A549 (cell line): Measurements from ENCODE around the gene TMOD1.

Experiments used
- ESRRA ChIP-seq: fragments of 150-350 bp; IDR thresholded peaks from 2 replicates; pipeline ENCODE4 v1.6.1; 2014; ENCODE audit warnings: mild to moderate bottlenecking, low read length, borderline replicate concordance
- MAZ ChIP-seq: fragments of 150-350 bp; IDR thresholded peaks from 2 replicates; pipeline ENCODE4 v1.6.1; 2014; ENCODE audit warnings: antibody characterized with exemption, low read depth, low read length, borderline replicate concordance
- POLR2A ChIP-seq: IDR thresholded peaks from 2 replicates; pipeline ENCODE4 v1.6.1; 2012; ENCODE audit warnings: mild to moderate bottlenecking, low read length
- RNF2 ChIP-seq: fragments of 200-600 bp; sonication (generic); IDR thresholded peaks from 2 replicates; pipeline ENCODE4 v1.6.1; 2016; ENCODE audit warnings: low read depth, mild to moderate bottlenecking, antibody characterized with exemption, moderate library complexity, borderline replicate concordance
- TF ChIP-seq, protein P1 (sequence below): IDR thresholded peaks from 2 replicates; pipeline ENCODE4 v1.6.1; 2012
- TF ChIP-seq, protein P2 (sequence below): fragments of >200 bp; sonication (Bioruptor Twin); formaldehyde crosslinking; IDR thresholded peaks from 3 replicates; pipeline ENCODE4 v1.5.1; 2016

DNA sequence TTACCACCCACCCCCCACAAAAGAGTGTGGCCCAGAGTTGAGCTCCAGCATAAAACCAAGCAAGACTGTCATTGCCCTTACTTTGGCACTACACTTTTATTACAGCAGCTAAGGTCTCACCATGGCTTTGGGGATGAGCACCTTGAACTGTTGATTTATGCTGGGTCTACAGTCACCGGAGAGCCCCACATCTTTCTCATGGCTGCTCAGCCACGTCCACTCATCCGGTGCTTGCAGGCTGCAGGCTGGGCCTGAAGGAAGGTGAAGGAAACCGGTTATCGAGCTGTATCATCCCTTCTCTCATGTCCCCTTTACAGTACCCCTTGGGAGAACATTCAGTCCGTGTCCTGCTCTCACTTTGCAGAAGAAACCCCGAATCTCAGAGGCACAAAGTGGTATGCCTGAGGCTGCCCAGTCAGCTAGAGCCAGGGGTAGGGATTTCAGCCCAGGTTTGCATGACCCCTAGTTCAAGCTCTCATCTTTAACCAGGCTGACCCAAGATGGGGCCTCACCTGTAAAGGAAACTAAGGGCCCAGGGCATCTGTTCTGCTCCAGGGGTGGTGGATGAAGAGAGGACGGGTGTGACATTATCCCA is 11.6 kb downstream of the TMOD1 start:
- TF ChIP-seq RNF2 (no peak), MAZ (no peak), POLR2A (no peak), ESRRA (no peak)
- TF ChIP-seq, protein P1, sequence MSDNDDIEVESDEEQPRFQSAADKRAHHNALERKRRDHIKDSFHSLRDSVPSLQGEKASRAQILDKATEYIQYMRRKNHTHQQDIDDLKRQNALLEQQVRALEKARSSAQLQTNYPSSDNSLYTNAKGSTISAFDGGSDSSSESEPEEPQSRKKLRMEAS: no peak
- TF ChIP-seq, protein P2, sequence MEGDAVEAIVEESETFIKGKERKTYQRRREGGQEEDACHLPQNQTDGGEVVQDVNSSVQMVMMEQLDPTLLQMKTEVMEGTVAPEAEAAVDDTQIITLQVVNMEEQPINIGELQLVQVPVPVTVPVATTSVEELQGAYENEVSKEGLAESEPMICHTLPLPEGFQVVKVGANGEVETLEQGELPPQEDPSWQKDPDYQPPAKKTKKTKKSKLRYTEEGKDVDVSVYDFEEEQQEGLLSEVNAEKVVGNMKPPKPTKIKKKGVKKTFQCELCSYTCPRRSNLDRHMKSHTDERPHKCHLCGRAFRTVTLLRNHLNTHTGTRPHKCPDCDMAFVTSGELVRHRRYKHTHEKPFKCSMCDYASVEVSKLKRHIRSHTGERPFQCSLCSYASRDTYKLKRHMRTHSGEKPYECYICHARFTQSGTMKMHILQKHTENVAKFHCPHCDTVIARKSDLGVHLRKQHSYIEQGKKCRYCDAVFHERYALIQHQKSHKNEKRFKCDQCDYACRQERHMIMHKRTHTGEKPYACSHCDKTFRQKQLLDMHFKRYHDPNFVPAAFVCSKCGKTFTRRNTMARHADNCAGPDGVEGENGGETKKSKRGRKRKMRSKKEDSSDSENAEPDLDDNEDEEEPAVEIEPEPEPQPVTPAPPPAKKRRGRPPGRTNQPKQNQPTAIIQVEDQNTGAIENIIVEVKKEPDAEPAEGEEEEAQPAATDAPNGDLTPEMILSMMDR: no peak
